Measurements from ENCODE around the gene C7.
"Not testable (repeated sequence)": the region's sequence is repeated elsewhere in the genome, so short reads cannot be mapped to it uniquely, and the experiment has no call there.

The C7 gene

GRCh38 chr5:40909264-40909663 is at the start of gene C7:
Gene C7, plus strand, starts transcription at chr5:40909497. Its CDS starts 114 bp downstream, at chr5:40909611.
- DNase-seq, result no peak

GRCh38 chr5:40860711-40861110 is 48.6 kb upstream of the C7 start:
- no peak for DNase-seq

GRCh38 chr5:40865004-40865403 is 44.3 kb upstream of the C7 start:
- not testable (repeated sequence) for DNase-seq

DNA sequence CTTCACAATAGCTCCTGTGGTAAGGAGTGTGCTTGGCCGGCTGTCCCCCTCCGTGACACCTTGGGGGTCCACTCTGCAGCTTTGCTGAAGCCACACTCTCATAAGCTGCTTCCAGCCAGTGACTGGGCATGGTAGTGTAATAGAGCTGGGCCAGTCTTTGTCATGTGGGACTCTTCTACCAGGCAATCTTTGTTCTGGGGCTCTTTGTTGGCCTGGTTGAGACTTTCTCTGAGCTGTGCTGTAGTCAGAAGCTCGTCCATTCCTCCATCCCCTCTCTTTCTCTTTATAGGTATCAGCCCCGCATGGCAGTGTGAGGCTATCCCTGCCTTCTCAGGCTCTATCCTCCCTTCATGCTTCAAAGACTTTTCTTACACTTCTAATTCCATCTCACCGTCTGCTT is 42.5 kb upstream of the C7 start:
- DNase-seq, result no peak

GRCh38 chr5:40869384-40869783 is 39.9 kb upstream of the C7 start:
- DNase-seq, result no peak

GRCh38 chr5:40871177-40871576 is 38.1 kb upstream of the C7 start:
- DNase-seq, result no peak

DNA sequence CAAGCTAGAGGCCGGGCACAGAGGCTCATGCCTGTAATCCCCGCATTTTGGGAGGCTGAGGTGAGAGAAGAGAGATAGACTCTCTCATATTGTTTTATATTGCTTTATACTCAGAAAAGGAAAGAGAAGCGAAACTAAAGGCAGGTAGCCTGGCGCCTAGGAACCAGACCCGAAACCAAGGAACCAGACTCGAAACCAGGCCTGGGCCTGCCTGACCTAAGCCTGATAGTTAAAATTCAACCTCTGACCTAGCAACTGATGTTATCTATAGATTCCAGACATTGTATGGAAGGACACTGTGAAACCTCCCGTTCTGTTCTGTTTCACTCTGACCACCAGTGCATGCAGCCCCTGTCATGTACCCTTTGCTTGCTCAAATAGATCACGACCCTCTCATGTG is 37.0 kb upstream of the C7 start:
- DNase-seq, result not testable (repeated sequence)

DNA sequence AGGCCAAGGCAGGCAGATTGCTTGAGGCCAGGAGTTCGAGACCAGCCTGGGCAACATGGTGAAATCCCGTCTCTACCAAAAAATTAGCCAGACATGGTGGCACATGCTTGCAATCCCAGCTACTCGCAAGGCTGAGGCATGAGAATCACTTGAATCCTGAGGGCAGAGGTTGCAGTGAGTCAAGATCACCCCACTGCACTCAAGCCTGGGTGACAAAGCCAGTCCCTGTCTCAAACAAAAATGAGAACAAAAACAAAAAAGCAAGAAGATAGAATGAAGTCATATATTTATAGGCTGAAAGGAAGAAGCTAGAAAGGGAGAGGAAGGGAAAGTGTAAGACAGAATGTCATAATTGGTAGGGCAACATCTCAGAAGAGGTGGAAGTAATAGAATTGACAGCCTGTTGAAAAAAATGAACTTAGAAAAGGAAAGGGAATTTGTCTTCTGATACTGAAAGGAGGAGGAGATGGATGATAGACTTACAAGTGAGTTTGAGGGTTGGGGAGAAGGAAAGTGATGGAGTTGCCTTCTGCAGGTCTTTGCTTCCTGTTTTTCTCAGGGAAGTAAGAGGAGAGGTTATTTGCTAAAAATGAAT is 35.9 kb upstream of the C7 start:
- no peak for DNase-seq

- DNase-seq, result no peak
Measured at GRCh38 chr5:40875958-40876357, 33.3 kb upstream of the C7 start.

DNA sequence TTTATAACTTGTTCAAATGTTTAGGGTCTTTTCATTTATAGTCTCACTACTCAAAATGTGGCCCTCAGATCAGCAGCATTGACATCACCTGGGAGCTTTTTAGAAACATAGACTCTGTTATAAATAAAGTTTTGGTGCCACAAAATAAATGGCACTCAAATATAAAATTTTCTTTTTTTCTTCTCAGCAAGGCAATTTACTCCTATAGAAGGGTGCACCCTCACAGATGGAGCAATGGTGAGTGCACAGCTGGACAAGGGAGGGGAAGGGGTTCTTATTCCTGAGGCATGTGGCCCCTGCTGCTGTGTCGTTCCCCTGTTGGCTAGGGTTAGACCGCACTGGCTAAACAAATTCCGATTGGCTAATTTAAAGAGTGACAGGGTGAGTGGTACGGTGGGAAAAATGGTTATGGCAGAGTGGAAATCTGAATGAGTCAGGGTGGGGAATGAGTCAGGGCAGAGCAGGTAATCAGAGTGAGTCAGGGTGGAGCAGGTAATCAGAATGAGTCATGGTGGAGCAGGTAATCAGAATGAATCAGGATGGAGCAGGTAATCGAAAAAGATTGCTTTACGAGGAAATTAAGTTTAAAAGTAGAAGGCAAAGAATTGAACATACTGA is 31.8 kb upstream of the C7 start:
- no peak for DNase-seq

DNA sequence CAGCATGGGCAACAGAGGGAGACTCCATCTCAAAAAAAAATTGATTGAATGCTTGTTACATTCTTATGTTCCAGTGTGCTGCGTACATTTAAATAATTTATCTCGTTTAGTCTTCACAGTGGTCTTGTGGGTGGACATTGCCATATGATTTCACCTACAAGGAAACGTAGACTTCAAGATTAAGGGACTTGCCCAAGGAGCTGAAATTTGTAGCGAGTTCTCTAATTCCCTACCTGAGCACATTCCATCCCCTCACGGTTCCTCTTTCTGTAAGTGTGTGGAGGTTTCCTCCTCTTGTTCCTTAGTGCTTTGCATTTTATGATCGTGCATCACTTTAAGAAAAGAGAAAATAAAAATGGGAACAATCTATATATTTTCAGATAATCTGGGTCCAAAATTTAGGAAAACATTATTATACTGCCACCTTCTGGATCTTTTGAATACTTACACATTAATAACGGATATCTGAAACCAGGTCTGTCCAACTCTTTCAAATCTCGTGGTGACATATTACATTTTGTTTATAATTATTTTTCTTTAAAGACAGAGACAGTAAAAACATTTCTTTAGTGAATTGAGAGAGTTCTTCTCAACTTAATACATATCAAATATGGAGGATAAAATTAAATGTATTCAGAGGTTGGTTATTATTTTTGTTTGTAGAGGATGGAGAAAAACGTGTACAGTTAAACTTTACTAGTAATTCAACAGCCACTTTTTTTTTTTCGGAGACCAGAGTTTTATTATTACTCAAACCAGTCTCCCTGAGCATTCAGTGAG is 29.9 kb upstream of the C7 start:
- no peak for DNase-seq

DNA sequence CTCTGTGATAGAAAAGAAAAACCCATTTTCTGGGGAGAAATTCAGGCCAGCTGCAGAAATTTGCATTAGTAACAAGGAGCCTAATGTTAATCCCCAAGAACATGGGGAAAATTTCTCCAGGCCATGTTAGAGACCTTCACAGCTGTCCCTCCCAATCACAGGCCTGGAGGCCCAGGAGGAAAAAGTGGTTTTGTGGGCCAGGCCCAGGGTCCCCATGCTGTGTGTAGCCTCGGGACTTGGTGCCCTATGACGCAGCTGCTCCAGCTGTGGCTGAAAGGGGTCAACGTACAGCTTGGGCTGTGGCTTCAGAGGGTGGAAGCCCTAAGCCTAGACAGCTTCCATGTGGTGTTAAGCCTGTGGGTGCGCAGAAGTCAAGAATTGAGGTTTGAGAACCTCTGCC is 27.0 kb upstream of the C7 start:
- no peak for DNase-seq

DNA sequence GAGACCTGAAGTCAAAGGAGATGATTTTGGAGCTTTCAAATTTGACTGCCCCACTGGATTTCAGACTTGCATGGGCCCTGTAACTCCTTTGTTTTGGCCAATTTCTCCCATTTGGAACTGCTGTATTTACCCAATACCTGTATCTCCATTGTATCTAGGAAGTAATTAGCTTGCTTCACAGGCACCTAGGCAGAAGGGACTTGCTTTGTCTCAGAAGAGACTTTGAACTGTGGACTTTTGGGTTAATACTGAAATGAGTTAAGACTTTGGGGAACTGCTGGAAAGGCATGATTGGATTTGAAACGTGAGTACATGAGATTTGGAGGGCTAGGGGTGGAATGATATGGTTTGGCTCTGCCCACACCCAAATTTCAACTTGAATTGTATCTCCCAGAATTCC is 26.2 kb upstream of the C7 start:
- not testable (repeated sequence) for DNase-seq

GRCh38 chr5:40895440-40896425 is 13.6 kb upstream of the C7 start:
- DNase-seq, result not testable (repeated sequence)

- peak; percentile 24 to 32 for DNase-seq
Measured at GRCh38 chr5:40904205-40904993, 4.9 kb upstream of the C7 start.

DNA sequence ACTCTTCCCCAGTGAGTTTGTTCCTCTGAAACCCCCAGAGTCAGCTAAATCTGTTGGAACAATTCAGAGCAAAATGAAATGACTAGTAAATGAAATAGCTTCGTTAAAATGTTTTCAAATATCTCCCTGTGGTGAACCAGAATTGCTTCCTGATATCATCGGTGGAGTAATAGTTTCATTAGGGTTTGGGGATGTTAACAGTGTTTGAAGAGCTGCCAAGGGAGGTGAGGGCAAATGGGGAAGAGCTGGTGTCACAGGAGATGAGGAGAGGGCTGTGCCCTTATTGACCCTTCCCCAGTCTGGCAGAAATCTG is 4.3 kb upstream of the C7 start:
- no peak for DNase-seq

DNA sequence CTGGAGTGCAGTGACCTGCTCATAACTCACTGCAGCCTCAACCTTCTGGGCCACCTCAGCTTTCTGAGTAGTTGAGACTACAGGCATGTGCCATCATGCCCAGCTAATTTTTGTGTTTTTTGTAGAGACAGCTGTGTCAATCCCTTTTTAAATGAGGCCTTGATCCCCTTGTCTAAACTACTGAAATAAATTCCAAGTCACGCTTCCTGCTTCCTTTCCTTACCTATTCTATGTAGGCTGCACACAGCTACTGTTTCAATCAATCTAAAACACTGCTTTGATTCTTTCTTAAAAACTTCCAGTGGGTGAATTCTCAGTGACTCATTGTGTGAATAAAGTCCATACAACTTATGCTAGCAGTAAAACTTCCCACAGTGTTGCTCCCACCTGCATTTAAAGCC is 2.9 kb upstream of the C7 start:
- DNase-seq, result no peak

GRCh38 chr5:40909723-40910122 is 426 bp downstream of the C7 start:
- no peak for DNase-seq

DNA sequence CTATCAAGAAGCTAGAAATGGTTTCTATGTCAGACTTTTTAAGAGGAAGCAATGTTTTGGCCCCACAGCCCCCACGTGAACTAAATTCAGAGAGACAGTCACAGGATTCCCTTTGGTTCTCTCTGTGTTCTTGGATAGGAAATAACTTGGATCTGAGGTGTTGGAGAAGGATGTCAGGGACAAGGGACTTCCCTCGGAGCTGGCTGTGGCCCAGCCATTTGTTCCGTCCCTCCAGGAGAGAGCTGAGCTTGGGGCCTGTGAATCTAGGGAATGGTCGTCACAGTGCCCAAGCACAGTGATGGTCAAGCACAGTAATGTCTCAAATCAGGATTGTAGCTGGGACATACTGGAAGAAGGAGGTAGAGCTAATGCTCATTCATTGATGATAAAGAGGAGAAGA is 2.0 kb downstream of the C7 start:
- no peak for DNase-seq

GRCh38 chr5:40914835-40915234 is 5.5 kb downstream of the C7 start:
- no peak for DNase-seq

- no peak for DNase-seq
Measured at GRCh38 chr5:40915341-40915926, 6.1 kb downstream of the C7 start.

DNA sequence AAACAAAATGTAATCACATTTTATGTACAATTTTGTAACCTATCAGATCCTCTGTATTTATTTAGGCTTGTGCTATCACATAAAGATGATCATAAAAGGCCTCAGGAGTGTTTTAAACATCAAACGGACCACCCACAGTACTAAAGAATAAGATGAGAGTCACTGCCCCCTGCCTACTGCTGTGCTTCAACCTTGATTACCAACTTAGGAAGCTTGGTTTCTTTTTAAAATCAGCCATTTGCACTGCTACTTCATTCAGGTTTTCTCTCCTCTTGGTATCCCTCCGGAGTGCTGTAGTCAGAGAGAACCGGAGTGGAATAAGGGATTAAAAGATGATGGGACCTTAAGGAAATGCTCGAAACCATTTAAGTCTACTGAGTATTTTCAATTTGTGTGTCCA is 6.9 kb downstream of the C7 start:
- no peak for DNase-seq

Measured in stimulated activated CD4-positive, alpha-beta T cell treated with anti-CD3 and anti-CD28 coated beads, Interleukin-2, amount 100 ng/mL, for 48 hours (primary cell).